ENCODE data around the gene GFY.

GFY gene

DNA sequence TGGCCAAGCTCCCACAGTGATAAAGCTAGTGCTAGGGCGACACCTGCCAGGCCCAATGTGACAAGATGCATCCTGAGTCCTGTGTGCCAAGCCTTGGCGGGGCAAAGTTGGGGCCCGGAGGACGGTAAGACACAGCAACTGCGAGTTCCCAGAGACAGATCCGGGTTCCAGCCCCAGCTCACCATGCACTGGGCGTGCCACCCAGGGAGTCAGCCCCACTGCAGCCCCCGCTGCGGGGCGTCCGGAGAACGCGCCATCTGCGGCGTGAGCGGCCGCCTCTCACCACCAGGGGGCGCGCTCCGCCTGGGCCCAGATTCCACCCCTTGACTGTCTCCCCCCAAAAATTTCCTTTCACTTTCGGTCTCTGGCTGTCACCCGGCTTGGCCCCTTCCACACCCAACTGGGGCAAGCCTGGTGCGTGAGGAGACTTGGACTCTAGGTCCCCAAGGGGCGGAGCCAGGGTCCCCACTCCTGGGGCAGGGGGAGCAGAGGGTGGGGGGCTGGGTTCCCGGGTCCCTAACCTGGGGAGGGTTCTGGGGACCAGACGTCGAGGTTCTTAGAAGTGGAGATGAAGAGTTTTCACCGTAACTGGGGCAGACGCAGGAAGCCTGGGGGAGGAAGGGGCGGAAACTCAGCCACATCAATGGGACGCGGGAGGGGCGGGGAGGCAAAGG, 48.8 kb downstream of the GFY start, which contains the start of gene FLT3LG:
Gene FLT3LG, plus strand, starts transcription at position 348 of the 674 bp plus-strand sequence. CDS start 425 bp downstream, outside the sequence.
- peak; percentile 84 for DNase-seq

DNA sequence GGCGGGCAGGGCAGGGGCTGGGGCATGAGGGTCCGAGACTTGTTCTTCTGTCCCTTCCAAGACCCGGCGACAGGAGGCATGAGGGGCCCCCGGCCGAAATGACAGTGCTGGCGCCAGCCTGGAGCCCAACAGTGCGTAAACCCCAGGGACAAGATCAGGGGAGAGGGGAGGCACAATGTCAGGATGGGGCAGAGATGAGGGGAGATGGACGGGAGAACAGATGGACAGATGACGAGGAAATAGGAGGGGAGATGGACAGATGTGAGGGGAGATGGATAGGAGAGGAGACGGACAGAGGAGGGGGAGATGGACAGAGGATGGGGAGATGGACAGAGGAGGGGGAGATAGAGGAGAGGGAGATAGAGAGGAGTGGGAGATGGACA, 49.3 kb downstream of the GFY start:
- no peak for DNase-seq

GRCh38 chr19:49475191-49475917, 50.2 kb downstream of the GFY start:
- no peak for DNase-seq

- peak; percentile 52 for DNase-seq
These were observed 51.0 kb downstream of the GFY start for GRCh38 chr19:49475995-49476880.
